Right ventricle myocardium inferior (tissue), 1 donor: ENCODE measurements around the gene PCED1B. TPM values are rescaled to one million over a fixed set of nuclear protein-coding genes. Genes with fewer than 3 reads are reported as not detected.
"Not testable (repeated sequence)": the region's sequence is repeated elsewhere in the genome, so short reads cannot be mapped to it uniquely, and the experiment has no call there.

Experiments used
- ATAC-seq: fragments of 200-7000 bp; cut with Tn5 transposase; one replicate; pipeline ENCODE4 v1.9.1; 2020; ENCODE audit warnings: mild to moderate bottlenecking, moderate library complexity
- DNase-seq: peaks from one replicate; pipeline ENCODE4 v3.0.0; 2021; ENCODE audit errors: missing footprints
- intact Hi-C: fragments of 100-400 bp; cut with DNase I; formaldehyde crosslinking; loops from one replicate; pipeline ENCODE4 v1.11.0; 2022
- total RNA-seq: library from RNA; stranded (reverse); fragmentation: NEBNext Ultra II Directional; extraction: Animal tissue kit (Norgen Biotek cat#: 25700); gene quantifications from one replicate; pipeline ENCODE4 v1.2.1, GENCODE V29; 2021
- donor health status: DM: no; HTN: yes; CAD: no; lungs with severe emphysema.

PCED1B gene
- total RNA-seq, 1 donor from 2014 or later, result 0.89 TPM

DNA sequence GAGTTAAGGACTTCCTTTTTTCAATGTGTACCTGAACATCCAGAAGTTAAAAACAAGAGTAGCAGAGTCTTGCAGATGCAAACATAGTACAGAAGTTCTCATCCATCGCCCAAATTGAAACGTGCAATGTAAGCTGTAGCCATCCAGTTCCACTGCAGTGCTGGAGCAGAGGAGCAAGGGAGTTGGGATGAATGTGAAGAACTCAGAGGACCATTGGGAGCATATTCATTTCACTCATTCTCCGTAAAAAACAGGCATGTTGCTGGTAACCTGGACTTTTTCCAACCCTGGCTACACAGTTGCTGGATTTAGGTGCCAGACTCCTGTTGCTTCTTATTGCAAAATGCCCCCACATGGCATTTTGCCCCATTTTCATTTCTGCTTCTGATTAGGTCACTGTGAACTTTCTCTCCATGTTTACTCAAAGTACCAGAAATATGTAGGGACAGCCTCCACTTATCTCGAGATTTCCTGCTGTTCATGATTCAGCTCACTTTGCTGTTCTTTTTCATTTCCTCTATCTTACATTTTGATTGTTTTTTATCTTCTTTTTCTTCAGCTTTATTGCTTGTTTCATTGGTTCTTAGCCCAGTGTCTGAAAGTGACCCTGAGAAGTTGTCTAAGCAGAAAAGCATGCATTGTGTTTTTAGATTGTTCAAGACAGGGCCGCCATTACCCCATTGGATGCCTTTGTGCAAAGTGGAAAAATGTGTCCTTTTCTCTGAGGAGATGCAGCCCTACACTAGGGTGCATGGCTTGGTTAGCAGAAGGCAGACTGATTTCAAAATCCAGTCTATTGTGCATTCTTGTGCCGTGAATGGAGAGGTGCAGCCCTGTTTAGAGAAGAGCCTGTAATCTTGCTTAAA is 109.4 kb downstream of the PCED1B start:
- DNase-seq (no peak), ATAC-seq (peak; percentile 26)
- intact Hi-C loops, result no loop called here

DNA sequence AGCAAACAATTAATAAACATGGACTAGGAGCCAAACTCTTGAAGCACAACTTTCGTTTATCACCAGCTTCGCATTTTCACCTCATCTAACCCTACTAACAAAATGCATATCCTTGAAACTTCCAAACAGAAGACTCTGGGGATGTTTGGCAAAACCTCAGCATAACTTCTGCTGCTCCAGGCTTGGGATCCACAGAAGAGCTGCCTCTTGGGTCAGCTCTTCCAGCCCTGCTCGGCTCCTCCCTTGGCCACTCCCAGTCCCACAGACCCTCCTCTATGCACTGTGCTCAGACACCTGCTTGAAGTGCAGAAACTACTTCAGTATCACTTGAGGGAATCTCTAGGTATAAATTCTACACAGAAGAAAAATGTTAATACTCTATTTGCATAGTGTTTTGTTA is 110.3 kb downstream of the PCED1B start:
- DNase-seq (no peak), ATAC-seq (peak; percentile 35)
- intact Hi-C loops, result loop anchor here (5.0 kb wide), 1 partner anchor 1182 kb away; no protein-coding TSS in a partner anchor

- intact Hi-C loops, result loop anchor here (5.0 kb wide), 1 partner anchor 1183 kb away; no protein-coding TSS in a partner anchor
- no peak for DNase-seq
- no peak for ATAC-seq
Measured at GRCh38 chr12:47190271-47190750, 110.9 kb downstream of the PCED1B start.

GRCh38 chr12:47190905-47191304 is 111.5 kb downstream of the PCED1B start:
- DNase-seq (no peak), ATAC-seq (no peak)
- intact Hi-C loops, result loop anchor here (5.0 kb wide), 1 partner anchor 1184 kb away; no protein-coding TSS in a partner anchor

DNA sequence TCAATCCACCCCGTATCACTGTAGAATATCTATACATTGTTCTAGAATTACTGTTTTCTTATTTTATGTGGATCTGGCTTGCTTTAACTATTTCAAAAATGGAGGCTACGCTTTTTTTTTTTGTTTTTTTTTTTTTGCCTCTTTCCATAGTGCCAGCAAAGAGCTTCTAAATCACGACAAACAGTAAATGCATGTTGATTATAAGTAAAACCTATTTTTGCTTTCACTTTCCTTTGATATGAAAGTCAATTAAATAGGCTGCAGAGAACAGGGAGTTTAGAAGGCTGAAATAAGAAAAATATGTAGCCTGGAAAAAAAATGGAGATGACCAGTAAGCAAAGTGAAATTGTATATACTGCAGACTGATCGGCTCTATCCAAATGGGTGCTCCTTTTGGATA is 112.6 kb downstream of the PCED1B start:
- intact Hi-C loops, result loop anchor here (5.0 kb wide), 1 partner anchor 1185 kb away; no protein-coding TSS in a partner anchor
- DNase-seq (no peak), ATAC-seq (no peak)

DNA sequence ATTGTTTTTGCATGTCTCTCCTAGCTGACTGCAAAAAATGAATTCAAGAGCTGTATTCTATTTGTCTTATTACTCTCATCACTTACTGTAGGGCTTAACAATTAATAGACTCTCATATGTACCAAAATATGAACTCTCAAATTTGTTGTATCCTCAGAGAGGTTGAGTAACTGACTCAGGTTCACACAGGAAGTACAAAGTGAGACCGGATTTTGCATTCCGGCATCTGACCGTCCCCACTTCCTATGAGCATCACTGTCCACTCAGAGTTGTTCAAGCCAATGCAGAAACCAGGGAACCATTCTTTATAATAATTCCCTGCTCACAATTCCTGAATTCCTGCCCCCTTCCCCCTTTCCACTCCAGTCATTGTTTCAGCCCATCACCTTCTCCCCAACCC is 113.6 kb downstream of the PCED1B start:
- ATAC-seq (no peak), DNase-seq (no peak)
- intact Hi-C loops, result loop anchor here (5.0 kb wide), 1 partner anchor 1186 kb away; no protein-coding TSS in a partner anchor

DNA sequence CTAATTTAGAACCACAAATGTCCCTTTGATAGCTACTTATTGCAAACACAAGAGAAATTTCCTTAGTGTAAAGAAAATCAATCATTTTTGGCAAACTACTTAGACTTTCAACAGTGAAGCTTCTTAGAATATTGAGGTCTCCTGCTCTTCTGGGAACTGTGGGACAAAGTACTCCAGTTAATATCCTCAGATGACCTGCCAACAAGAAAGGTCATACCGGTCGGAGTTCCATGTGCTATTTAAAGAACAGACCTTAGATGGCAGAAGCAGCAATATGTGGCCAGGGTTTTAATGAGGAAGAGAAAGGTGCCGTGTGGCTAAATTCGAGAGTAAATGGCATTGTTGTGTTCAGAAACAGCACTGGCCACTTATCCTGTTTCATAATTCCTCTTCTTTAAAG is 115.1 kb downstream of the PCED1B start:
- intact Hi-C loops, result loop anchor here (5.0 kb wide), 1 partner anchor 1187 kb away; no protein-coding TSS in a partner anchor
- ATAC-seq (peak; percentile 64), DNase-seq (no peak)

DNA sequence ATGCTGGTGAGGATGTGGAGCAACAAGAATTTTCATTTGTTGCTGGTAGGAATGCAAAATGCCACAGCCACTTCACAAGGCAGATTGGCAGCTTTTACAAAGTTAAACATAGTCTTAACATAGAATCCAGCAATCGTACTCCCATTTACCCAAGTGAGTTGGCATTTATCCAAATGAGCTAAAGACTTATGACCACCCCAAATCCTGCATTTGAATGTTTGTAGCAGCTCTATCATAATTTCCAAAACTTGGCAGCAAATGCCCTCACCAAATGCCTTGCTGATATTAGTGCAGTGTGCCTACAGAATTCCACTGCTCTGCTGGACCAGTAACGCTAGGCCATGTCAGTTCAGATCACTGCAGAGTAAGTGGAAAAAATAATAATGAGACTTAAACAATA is 121.0 kb downstream of the PCED1B start:
- DNase-seq (no peak), ATAC-seq (no peak)
- intact Hi-C loops, result no loop called here

DNA sequence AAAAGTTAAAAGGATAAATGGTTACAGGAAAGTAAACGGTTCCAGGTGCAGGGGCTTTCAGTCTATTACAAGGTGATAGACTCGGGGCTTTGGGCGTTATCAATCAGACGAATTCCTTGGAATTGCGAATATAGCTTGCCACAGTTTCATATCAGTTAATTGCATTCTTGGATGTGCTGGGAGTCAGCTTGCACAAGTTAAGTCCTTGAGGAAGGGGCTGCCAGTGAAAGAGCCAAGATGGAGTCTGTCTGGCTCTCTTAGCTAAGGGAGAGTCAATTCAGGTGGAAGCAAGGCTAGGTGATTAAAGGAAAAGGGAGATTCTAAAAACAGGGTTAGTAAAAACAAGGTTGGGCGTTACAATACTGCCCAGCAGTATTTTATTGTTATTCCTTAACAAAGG is 121.8 kb downstream of the PCED1B start:
- DNase-seq, intact Hi-C loops, ATAC-seq: not testable (repeated sequence)

GRCh38 chr12:47202176-47202575 is 122.8 kb downstream of the PCED1B start:
- no peak for ATAC-seq
- no peak for DNase-seq
- intact Hi-C loops, result no loop called here

DNA sequence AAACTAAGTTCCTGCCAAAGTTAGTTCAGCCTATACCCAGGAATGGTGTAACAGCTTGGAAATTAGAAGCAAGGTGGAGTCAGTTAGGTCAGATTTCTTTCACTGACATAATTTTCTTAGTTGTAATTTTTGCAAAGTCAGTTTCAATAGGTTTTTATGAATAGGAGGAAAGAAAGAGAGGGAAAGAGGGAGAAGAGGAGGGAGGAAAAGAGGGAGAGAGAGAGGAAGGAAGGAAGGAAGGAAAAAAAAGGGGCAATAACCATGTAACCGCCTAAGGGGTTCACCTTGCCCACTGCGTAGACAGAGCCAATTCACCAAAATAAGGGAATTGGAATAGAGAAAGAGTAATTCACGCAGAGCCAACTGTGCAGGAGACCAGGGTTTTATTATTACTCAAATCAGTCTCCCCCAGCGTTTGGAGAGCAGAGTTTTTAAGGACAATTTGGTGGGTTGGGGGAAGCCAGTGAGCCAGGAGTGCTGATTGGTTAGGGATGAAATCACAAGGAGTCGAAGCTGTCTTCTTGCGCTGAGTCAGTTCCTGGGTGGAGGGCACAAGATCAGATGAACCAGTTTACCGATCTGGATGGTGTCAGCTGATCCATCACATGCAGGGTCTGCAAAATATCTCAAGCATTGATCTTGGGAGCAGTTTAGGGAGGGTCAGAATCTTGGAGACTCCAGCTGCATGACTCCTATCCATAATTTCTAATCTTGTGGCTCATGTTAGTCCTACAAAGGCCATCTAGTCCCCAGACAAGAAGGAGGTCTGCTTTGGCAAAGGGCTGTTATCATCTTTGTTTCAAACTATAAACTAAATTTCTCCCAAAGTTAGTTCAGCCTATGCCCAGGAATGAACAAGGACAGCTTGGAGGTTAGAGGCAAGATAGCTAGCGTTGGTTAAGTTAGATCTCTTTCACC is 126.4 kb downstream of the PCED1B start:
- DNase-seq, result no peak
- no peak for ATAC-seq
- intact Hi-C loops, result no loop called here

GRCh38 chr12:47206450-47207339 is 127.3 kb downstream of the PCED1B start:
- intact Hi-C loops, result no loop called here
- ATAC-seq (no peak), DNase-seq (no peak)

GRCh38 chr12:47207340-47207717 is 127.9 kb downstream of the PCED1B start:
- DNase-seq (peak; percentile 74), ATAC-seq (peak; percentile 63)
- intact Hi-C loops, result no loop called here

DNA sequence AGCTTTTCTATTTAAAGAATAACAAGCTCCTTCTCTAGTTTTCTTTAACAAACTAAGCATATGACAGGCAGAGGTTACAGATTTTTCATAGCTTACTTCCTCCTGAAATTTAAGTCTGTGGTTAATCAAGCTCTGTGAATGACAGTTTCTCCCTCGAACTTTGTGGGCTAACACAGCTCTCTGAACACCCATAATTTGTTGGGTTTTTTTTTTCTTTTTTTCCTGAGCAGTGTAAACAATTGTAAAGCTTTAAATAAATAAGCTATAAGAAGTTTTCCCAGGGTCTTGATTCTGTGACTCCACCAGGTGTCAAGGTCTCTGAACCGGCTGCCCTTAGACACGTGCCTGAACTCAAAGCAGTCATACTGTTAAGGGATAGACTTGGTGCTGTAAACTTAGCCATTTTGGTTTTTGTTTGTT is 128.4 kb downstream of the PCED1B start:
- no peak for ATAC-seq
- intact Hi-C loops, result no loop called here
- DNase-seq, result no peak

DNA sequence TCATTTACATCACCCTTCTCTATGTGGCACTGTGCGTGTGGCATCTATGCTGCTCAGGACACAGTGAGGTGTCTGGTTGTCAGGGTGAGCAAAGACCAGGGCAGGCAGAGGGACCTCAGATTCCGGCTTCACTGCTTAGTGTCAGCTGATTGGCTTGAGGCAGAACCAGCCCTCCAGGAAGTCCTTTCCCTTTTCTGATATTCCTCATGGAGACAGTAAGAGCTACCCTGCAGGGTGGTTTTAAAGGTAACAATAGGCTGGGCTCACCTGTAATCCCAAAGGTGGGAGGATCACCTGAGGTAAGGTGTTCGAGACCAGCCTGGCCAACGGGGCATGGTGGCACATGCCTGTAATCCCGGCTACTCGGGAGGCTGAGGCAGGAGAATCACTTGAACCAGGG is 129.6 kb downstream of the PCED1B start:
- no peak for ATAC-seq
- no peak for DNase-seq
- intact Hi-C loops, result no loop called here

- intact Hi-C loops, result no loop called here
- DNase-seq (no peak), ATAC-seq (no peak)
Measured at GRCh38 chr12:47210776-47211175, 131.4 kb downstream of the PCED1B start.

DNA sequence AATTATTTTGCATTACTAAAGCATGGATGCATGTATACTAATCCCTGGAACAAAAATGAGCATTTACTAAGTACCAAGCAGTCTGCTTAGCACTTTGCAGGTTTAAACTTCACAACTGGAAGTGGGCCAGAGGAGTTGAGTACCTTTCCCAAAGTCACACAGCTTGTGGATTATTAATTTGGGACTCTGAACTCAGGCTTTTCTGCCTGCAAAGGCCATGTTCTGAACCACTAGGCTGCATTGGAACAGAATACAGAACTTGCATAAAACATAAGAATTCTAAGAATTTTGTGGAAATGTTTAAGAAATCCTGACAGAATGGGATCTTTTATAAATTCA is 133.2 kb downstream of the PCED1B start:
- no peak for DNase-seq
- intact Hi-C loops, result no loop called here
- ATAC-seq, result no peak

GRCh38 chr12:47213396-47213795 is 134.0 kb downstream of the PCED1B start:
- DNase-seq (no peak), ATAC-seq (no peak)
- intact Hi-C loops, result no loop called here
